IMR-90 (cell line): ENCODE results near the gene ZMYND10. TPM values are rescaled to one million over a fixed set of nuclear protein-coding genes. Genes with fewer than 3 reads are reported as not detected.

Experiments
- ATAC-seq: fragments of 200-7000 bp; cut with Tn5 transposase; 2 replicates; pipeline ENCODE4 v1.9.1; 2020; ENCODE audit warnings: low read depth, mild to moderate bottlenecking, moderate library complexity
- BruUV-seq: library from RNA; stranded (reverse); fragments of 400-500 nt; replicated peaks from 2 replicates; lab custom pipeline; 2021; lab: Mats Ljungman, UMichigan
- CTCF ChIA-PET: fragments of 300-600 bp; formaldehyde crosslinking; extraction: SDS; loops from one replicate; lab custom pipeline; 2021; ENCODE audit warnings: antibody characterized with exemption; lab: Yijun Ruan, JAX
- POLR2A ChIA-PET: fragments of 300-600 bp; sonication (Branson Sonifier 250); formaldehyde crosslinking; loops from one replicate; lab custom pipeline; 2022; ENCODE audit warnings: antibody characterized with exemption; ENCODE audit not compliant: unreplicated experiment; lab: Charles Lee
- DNase-seq: peaks from one replicate; pipeline ENCODE4 v3.0.0; 2013
- H2AFZ ChIP-seq: replicated peaks from 2 replicates; pipeline ENCODE3; 2013; ENCODE audit warnings: low read length, mild to moderate bottlenecking; ENCODE audit not compliant: poor library complexity
- H2AK5ac ChIP-seq: 2 replicates; pipeline ENCODE4 v1.6.1; 2013; ENCODE audit warnings: low read depth, low read length, inconsistent platforms
- H2AK9ac ChIP-seq: replicated peaks from 2 replicates; pipeline ENCODE3; 2013; ENCODE audit warnings: mild to moderate bottlenecking, low read depth, low read length, moderate library complexity; ENCODE audit not compliant: poor library complexity
- H2BK120ac ChIP-seq: 2 replicates; pipeline ENCODE4 v1.6.1; 2013; ENCODE audit warnings: low read depth, low read length, inconsistent platforms
- H2BK15ac ChIP-seq: 3 replicates; pipeline ENCODE4 v1.6.1; 2013; ENCODE audit warnings: low read depth, low read length, inconsistent platforms
- H2BK20ac ChIP-seq: 2 replicates; pipeline ENCODE4 v1.6.1; 2013; ENCODE audit warnings: low read depth, mild to moderate bottlenecking, inconsistent platforms, low read length, moderate library complexity
- H2BK5ac ChIP-seq: 2 replicates; pipeline ENCODE4 v1.6.1; 2013; ENCODE audit warnings: mild to moderate bottlenecking, low read depth, low read length, inconsistent platforms; ENCODE audit not compliant: poor library complexity, severe bottlenecking
- H3K14ac ChIP-seq: replicated peaks from 2 replicates; pipeline ENCODE4 v1.6.1; 2013; ENCODE audit warnings: low read depth, low read length, inconsistent platforms
- H3K18ac ChIP-seq: 2 replicates; pipeline ENCODE4 v1.6.1; 2013; ENCODE audit warnings: low read depth, low read length, control low read depth
- H3K23ac ChIP-seq: 2 replicates; pipeline ENCODE4 v1.6.1; 2013; ENCODE audit warnings: low read depth, low read length, inconsistent platforms
- H3K27ac ChIP-seq: 2 replicates; pipeline ENCODE4 v1.5.1; 2013; ENCODE audit warnings: mild to moderate bottlenecking, control low read depth, low read length; ENCODE audit not compliant: insufficient read depth
- H3K27me3 ChIP-seq: 2 replicates; pipeline ENCODE4 v1.6.1; 2013; ENCODE audit warnings: low read length; ENCODE audit not compliant: control insufficient read depth, insufficient read depth
- H3K36me3 ChIP-seq: 2 replicates; pipeline ENCODE4 v1.6.1; 2013; ENCODE audit warnings: low read length, mixed read lengths; ENCODE audit not compliant: control insufficient read depth, insufficient read depth
- H3K4ac ChIP-seq: 2 replicates; pipeline ENCODE4 v1.6.1; 2013; ENCODE audit warnings: low read depth, low read length, inconsistent platforms
- H3K4me1 ChIP-seq: 2 replicates; pipeline ENCODE4 v1.6.1; 2013; ENCODE audit warnings: low read length, mixed read lengths; ENCODE audit not compliant: control insufficient read depth, insufficient read depth
- H3K4me2 ChIP-seq: 2 replicates; pipeline ENCODE4 v1.6.1; 2013; ENCODE audit warnings: low read depth, mild to moderate bottlenecking, control low read depth, low read length, moderate library complexity
- H3K4me3 ChIP-seq: 2 replicates; pipeline ENCODE4 v1.5.1; 2013; ENCODE audit warnings: low read depth, mild to moderate bottlenecking, control low read depth, low read length, moderate library complexity; ENCODE audit not compliant: insufficient read depth
- H3K56ac ChIP-seq: 2 replicates; pipeline ENCODE4 v1.6.1; 2013; ENCODE audit warnings: low read length, inconsistent platforms; ENCODE audit not compliant: insufficient read depth; ENCODE audit errors: extremely low read depth
- H3K79me1 ChIP-seq, 2 experiments: 2 replicates each; pipeline ENCODE4 v1.6.1; 2013; ENCODE audit warnings: low read length in 2 of 2, inconsistent platforms in 1 of 2, low read depth in 1 of 2
- H3K9ac ChIP-seq: 2 replicates; pipeline ENCODE4 v1.6.1; 2013; ENCODE audit warnings: low read depth, low read length, control low read depth
- H3K9me1 ChIP-seq: 2 replicates; pipeline ENCODE4 v1.6.1; 2013; ENCODE audit warnings: low read length, inconsistent platforms; ENCODE audit not compliant: insufficient read depth
- H3K9me3 ChIP-seq: 2 replicates; pipeline ENCODE4 v1.6.1; 2013; ENCODE audit warnings: low read length; ENCODE audit not compliant: control insufficient read depth, insufficient read depth
- H4K20me1 ChIP-seq: 2 replicates; pipeline ENCODE4 v1.6.1; 2013; ENCODE audit warnings: low read length, inconsistent platforms; ENCODE audit not compliant: insufficient read depth
- H4K5ac ChIP-seq: 2 replicates; pipeline ENCODE4 v1.6.1; 2013; ENCODE audit warnings: mild to moderate bottlenecking, low read depth, low read length, control low read depth
- H4K8ac ChIP-seq, 2 experiments: 2 replicates each; pipeline ENCODE4 v1.6.1; 2013; ENCODE audit warnings: low read depth in 2 of 2, low read length in 2 of 2, control low read depth in 1 of 2, inconsistent platforms in 1 of 2
- H4K91ac ChIP-seq: 2 replicates; pipeline ENCODE4 v1.6.1; 2013; ENCODE audit warnings: low read depth, low read length, inconsistent platforms; ENCODE audit not compliant: insufficient read depth
- BHLHE40 ChIP-seq: fragments of 150-350 bp; IDR thresholded peaks from 2 replicates; pipeline ENCODE4 v1.6.1; 2016; ENCODE audit warnings: mild to moderate bottlenecking, low read depth, low read length
- CEBPB ChIP-seq: IDR thresholded peaks from 2 replicates; pipeline ENCODE4 v1.6.1; 2012; ENCODE audit warnings: low read depth, low read length, improper control_type of control experiment
- CHD1 ChIP-seq: IDR thresholded peaks from 2 replicates; pipeline ENCODE4 v1.6.1; 2012; ENCODE audit warnings: low read depth, low read length, improper control_type of control experiment
- CTCF ChIP-seq: conservative IDR thresholded peaks from 2 replicates; pipeline ENCODE4 v1.5.1; 2012; ENCODE audit warnings: mild to moderate bottlenecking, low read depth, low read length, improper control_type of control experiment
- FOS ChIP-seq: fragments of 150-350 bp; IDR thresholded peaks from 2 replicates; pipeline ENCODE4 v1.6.1; 2016; ENCODE audit warnings: low read depth, low read length
- MXI1 ChIP-seq: IDR thresholded peaks from 2 replicates; pipeline ENCODE4 v1.6.1; 2012; ENCODE audit warnings: low read depth, mild to moderate bottlenecking, low read length, moderate library complexity, borderline replicate concordance
- NFE2L2 ChIP-seq: fragments of 150-350 bp; IDR thresholded peaks from 2 replicates; pipeline ENCODE4 v1.6.1; 2016; ENCODE audit warnings: low read depth, mild to moderate bottlenecking, low read length
- POLR2A ChIP-seq: IDR thresholded peaks from 2 replicates; pipeline ENCODE4 v1.6.1; 2012; ENCODE audit warnings: mild to moderate bottlenecking, low read depth, low read length
- RAD21 ChIP-seq: IDR thresholded peaks from 2 replicates; pipeline ENCODE4 v1.6.1; 2012; ENCODE audit warnings: low read length, improper control_type of control experiment
- RFX5 ChIP-seq: IDR thresholded peaks from 2 replicates; pipeline ENCODE4 v1.8.0; 2012; ENCODE audit warnings: low read depth, mild to moderate bottlenecking, low read length, moderate library complexity
- SMC3 ChIP-seq: fragments of 150-350 bp; IDR thresholded peaks from 2 replicates; pipeline ENCODE4 v1.6.1; 2016; ENCODE audit warnings: low read depth, mild to moderate bottlenecking, antibody characterized with exemption, low read length, moderate library complexity
- WGBS, 2 experiments: methylation state at CpG; one replicate each; pipeline versions ENCODE4 v1.1.5 to v1.1.7; 2013; ENCODE audit warnings: missing lambda C conversion rate in 2 of 2; ENCODE audit not compliant: insufficient read length in 1 of 2; ENCODE audit errors: extremely low coverage in 2 of 2; 5-methylcytosine and 5-hydroxymethylcytosine counted together
- dilution Hi-C: fragments of 300-500 bp; cut with HindIII; formaldehyde crosslinking; loops from one replicate; pipeline ENCODE4 v1.14.3; 2018; ENCODE audit warnings: low sequenced_read_pairs; ENCODE audit not compliant: unreplicated experiment
- in situ Hi-C: fragments of 300-500 bp; cut with MboI; formaldehyde crosslinking; loops from 3 replicates; pipeline ENCODE4 v1.14.3; 2019; ENCODE audit warnings: low sequenced_read_pairs, inconsistent platforms, mixed read lengths
- intact Hi-C: fragments of 100-400 bp; cut with micrococcal nuclease; formaldehyde crosslinking; loops from 2 replicates; pipeline ENCODE4 v1.10.0; 2022
- polyA plus RNA-seq, 3 experiments: library from polyadenylated mRNA; depleted of rRNA; stranded (reverse); fragments of >200 nt; gene quantifications; 2 replicates each; pipeline ENCODE4 v1.2.3, GENCODE V29; 2012; ENCODE audit warnings: low replicate concordance in 1 of 3
- total RNA-seq: library from RNA; depleted of rRNA; stranded (reverse); fragments of >200 nt; gene quantifications from 2 replicates; pipeline ENCODE4 v1.2.3, GENCODE V29; 2012

Gene ZMYND10
- total and polyA plus RNA-seq, 2 of the 4 experiments (the other 2 are of a cell fraction): 1.1 to 1.4 TPM

DNA sequence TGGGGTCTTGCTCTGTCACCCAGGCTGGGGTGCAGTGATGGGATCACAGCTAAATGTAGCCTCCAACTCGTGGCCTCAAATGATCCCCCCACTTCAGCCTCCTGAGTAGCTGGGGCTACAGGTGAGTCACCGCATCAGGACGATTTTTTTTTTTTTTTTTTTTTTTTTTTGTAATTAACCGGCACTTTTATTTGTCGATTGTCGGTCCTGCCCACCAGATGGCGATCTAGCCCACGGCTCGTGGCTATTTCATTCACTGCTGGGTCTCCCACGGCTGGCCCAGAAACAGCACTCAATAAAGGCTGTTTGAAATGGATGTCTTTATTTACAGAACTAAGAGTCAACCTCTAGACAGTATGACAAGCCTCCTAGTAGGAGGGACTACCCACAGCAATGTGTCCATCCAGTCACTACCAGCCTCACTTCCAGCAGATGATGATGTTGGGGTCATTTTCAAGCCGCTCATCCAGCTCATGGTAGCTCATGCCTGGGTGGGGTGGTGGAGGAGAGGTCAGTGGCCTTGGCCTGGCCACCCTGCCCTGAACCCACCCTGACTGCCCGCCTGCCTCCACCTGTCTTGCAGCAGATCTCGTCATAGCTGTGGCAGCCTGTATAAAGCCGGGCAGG, 1.8 kb upstream of the ZMYND10 start:
- Histone ChIP-seq H4K8ac (peak overlapping the region in 1 of 2 experiments; percentile 34; a peak in 1 of 4 replicates), H2AFZ (peak overlapping the region; percentile 47), H3K9ac (no peak overlapping the region), H3K27ac (no peak overlapping the region), H3K79me1 (peaks cover 23 to 30% of the 10 kb centered on the region in 2 experiments), H3K27me3 (no peaks in the 10 kb centered on the region), H3K56ac (no peak overlapping the region), H3K4me2 (no peak overlapping the region), H3K9me1 (peaks cover 4% of the 10 kb centered on the region; the same call in 1 of the 2 replicates), H3K18ac (no peak overlapping the region), H3K4me3 (no peak overlapping the region), H2AK5ac (no peak overlapping the region), H4K5ac (no peak overlapping the region), H2BK20ac (no peak overlapping the region), H2BK15ac (no peak overlapping the region), H2AK9ac (peak overlapping the region; percentile 87), H4K20me1 (peaks cover 2% of the 10 kb centered on the region), H2BK5ac (no peak overlapping the region), H3K23ac (no peak overlapping the region), H3K4ac (peak overlapping the region; percentile 39; the same call in 1 of the 2 replicates), H2BK120ac (no peak overlapping the region), H3K9me3 (no peaks in the 10 kb centered on the region), H3K4me1 (peaks cover 11% of the 10 kb centered on the region), H4K91ac (no peak overlapping the region), H3K14ac (no peak overlapping the region), H3K36me3 (peaks cover 9% of the 10 kb centered on the region; the same call in 1 of the 2 replicates)
- ATAC-seq: 0 out of 2 replicates have a peak, but pooled peaks have one; percentile 8
- ChIA-PET POLR2A (interaction anchor here (0.6 kb wide), 1 partner anchor 26 kb away, joined by 10 read pairs; no protein-coding TSS in a partner anchor), CTCF (interaction anchor here (0.6 to 0.7 kb wide), 2 partner anchors 195 to 213 kb away, joined by 3 read pairs; no protein-coding TSS in a partner anchor)
- intact Hi-C loops (loop anchor here (1.0 to 5.0 kb wide), 3 partner anchors 195 to 1040 kb away; partner anchors contain the start of gene MANF), in situ Hi-C loops (loop anchor here (5.0 to 25.0 kb wide), 4 partner anchors 200 to 1815 kb away; partner anchors contain the start of genes ABHD14B, GPR62, MANF and PCBP4), dilution Hi-C loops (no loop called here)
- peak; percentile 71 for DNase-seq
- WGBS, 2 experiments: 55% methylated on average over 5 of the region's 14 CpGs; no CpG with 5 or more reads in 1 of the 2 experiments
- TF ChIP-seq SMC3 (peak; percentile 75), CHD1 (no peak), RFX5 (no peak), BHLHE40 (no peak), CEBPB (no peak), MXI1 (0 out of 2 replicates have a peak, but pooled peaks have one; percentile 10), POLR2A (0 out of 2 replicates have a peak, but pooled peaks have one; percentile 43), RAD21 (peak; percentile 85), FOS (peak; percentile 57), CTCF (peak; percentile 79), NFE2L2 (no peak)
- no TSS peak for BruUV-seq
